SW480 (cell line): ENCODE results near the gene PLK3.
"Not testable (repeated sequence)": the region's sequence is repeated elsewhere in the genome, so short reads cannot be mapped to it uniquely, and the experiment has no call there.

ENCODE experiments used
- DNase-seq: peaks from one replicate; pipeline ENCODE4 v3.0.0-alpha.2; 2016; ENCODE audit warnings: low spot score

The PLK3 gene

GRCh38 chr1:44787506-44787905, 12.7 kb upstream of the PLK3 start:
- no peak for DNase-seq

- DNase-seq, result no peak
These were observed 11.9 kb upstream of the PLK3 start, which contains the start of gene BEST4 for GRCh38 chr1:44788120-44788860. TSS of gene BEST4 (minus strand) at chr1:44788170. CDS start at chr1:44787705, 465 bp downstream.

- DNase-seq, result no peak
These were observed 9.0 kb upstream of the PLK3 start for GRCh38 chr1:44790968-44791801.

GRCh38 chr1:44792736-44793502, 7.3 kb upstream of the PLK3 start:
- no peak for DNase-seq

DNA sequence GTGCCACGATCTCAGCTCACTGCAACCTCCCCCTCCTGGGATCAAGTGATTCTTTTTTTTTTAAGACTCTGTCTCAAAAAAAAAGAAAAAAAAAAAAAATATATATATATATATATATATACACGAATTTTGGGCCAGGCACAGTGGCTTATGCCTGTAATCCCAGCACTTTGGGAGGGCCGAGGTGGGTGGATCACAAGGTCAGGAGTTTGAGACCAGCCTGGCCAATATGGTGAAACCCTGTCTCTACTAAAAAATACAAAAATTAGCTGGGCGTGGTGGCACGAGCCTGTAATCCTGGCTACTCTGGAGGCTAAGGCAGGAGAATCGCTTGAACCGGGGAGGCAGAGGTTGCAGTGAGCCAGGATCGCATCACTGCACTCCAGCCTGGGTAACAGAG, 2.3 kb upstream of the PLK3 start:
- not testable (repeated sequence) for DNase-seq

DNA sequence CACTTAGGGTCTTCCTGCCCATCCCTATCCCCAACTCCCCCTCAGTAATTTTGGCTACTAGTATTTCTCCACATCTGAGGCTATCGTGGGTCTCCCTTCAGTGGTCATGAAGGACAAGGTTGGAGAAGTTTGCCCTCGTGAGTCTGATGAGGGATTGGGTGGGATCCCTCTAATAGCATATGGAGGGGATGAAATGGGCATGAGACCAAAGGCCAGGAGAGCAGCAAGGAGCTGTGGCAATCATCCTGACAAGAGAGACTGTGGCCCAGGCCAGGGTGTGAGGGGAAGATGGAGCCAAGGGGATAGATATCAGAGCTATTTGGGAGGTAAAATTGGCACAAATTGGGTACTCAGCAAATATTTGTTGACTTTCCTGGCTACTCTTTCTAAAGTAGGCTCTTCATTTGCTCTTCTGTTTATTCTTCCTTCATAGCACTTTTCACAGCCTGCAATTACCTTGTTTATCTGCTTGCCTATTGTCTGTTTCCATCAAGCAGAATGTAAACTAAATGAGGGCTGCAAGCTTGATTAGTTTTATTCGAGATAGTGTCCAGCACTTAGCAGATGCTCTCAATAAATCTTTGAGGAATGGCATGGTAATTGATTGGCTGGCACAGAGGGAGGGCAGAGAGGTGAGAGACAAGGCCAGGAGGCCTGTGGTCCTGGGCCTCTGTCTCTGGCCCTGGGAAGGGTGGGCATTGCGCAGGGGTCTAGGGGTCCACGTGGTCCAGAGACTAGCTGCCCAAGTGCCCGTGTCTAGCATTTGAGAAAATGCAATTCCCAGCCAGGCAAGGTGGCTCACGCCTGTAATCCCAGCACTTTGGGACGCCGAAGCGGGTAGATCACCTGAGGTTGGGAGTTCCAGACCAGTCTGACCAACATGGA, 1.5 kb upstream of the PLK3 start:
- DNase-seq, result no peak

GRCh38 chr1:44801491-44802305, 1.5 kb downstream of the PLK3 start:
- DNase-seq, result no peak

DNA sequence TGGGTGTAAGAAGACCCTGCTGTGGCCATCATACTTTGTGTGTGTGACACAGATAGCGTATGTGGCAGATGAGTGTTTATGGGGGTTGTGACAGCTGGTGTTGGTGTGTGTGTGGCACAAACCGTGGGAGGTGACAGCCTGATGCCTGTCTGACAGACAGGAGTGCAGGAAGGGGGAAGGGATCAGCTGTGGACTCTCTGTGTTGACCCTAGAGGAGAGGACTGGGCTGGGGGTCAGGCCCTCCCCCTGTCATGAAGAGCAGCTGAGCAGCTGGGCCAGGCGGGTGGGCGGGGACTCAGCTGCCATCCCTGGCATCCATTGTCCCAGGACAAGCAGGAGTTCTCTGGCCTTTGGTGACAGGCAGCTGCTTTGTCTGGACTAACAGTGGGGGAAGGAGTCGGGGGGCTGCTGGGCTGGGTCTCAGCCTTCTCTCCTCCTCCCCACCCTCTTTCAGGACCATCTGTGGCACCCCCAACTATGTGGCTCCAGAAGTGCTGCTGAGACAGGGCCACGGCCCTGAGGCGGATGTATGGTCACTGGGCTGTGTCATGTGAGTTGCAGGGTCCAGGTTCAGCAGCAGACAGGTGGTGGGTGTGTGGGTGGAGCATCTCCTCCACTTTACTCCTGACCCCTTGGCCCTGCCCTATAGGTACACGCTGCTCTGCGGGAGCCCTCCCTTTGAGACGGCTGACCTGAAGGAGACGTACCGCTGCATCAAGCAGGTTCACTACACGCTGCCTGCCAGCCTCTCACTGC, 2.3 kb downstream of the PLK3 start:
- no peak for DNase-seq

DNA sequence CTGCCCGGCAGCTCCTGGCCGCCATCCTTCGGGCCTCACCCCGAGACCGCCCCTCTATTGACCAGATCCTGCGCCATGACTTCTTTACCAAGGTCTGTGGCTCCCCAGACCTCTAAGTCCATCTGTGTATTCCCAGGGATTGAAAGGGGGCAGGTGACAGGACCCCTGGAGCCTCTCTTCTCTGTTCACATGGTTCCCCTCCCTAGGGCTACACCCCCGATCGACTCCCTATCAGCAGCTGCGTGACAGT, 2.8 kb downstream of the PLK3 start:
- no peak for DNase-seq

DNA sequence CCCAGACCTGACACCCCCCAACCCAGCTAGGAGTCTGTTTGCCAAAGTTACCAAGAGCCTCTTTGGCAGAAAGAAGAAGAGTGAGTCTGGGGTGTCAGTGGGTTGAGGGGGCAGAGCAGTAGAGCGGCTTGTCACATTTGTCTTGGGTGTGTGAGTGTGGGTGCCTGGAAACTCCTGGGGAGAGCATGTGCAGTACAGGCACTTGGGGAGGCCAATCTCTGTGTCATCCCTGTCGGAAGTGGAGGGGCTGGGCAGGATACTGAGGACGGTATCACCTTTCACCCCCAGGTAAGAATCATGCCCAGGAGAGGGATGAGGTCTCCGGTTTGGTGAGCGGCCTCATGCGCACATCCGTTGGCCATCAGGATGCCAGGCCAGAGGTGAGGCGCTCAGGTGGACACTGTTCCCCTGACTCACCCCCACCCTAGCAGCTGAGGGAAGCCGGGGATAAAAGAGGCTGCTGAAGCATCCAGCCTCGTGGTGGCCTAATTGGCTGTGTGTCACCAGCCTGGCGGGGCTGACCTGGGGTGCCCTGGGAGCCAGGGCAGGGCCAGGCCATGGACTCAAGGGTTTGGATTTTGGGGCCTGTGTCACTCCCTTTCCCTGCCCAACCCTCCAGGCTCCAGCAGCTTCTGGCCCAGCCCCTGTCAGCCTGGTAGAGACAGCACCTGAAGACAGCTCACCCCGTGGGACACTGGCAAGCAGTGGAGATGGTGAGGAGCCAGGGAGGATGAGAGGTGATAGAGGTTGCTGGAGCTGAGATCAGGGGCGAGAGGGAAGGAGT, 3.3 kb downstream of the PLK3 start:
- DNase-seq, result no peak

DNA sequence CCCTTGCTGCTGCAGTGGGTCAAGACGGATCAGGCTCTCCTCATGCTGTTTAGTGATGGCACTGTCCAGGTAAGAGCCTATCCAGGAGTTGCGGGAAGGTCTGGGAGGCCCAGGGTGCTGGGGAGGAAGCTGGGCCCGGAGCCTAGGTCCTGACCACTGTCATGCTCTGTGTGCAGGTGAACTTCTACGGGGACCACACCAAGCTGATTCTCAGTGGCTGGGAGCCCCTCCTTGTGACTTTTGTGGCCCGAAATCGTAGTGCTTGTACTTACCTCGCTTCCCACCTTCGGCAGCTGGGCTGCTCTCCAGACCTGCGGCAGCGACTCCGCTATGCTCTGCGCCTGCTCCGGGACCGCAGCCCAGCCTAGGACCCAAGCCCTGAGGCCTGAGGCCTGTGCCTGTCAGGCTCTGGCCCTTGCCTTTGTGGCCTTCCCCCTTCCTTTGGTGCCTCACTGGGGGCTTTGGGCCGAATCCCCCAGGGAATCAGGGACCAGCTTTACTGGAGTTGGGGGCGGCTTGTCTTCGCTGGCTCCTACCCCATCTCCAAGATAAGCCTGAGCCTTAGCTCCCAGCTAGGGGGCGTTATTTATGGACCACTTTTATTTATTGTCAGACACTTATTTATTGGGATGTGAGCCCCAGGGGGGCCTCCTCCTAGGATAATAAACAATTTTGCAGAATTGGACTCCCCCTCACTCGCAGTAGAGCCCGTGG, 5.3 kb downstream of the PLK3 start:
- DNase-seq, result no peak

DNA sequence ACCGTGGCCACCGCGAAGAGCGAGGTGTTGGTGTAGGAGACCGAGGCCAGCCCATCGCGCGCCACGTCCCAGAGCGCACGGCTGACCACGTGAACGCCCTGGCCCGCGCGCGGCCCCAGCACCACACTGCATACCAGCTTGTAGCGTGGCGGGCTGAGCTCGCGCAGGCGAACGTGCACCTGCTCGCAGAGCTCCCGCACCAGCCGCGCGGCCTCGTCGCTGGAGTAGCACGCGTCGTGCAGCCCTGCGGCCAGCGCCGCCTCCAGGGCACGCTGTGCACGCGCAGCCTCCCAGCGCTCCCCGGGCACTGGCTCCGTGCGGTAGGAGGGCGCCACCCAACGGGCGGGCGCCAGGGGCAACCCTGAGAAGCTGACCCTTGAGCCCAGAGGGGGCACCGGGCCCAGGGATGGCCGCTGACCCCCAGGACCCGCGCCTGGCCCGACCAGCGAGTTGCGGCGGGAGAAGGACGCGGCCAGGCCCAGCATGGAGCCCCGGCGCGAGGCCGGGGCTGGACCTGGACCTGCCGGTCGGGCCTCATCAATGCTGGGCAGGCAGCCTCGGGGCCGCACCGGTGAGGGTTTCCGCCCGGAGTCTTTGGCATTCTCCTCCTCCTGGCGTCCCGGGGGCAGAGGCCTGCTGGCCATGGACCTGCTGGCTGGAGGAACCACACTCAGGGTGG, 6.0 kb downstream of the PLK3 start:
- DNase-seq, result no peak

DNA sequence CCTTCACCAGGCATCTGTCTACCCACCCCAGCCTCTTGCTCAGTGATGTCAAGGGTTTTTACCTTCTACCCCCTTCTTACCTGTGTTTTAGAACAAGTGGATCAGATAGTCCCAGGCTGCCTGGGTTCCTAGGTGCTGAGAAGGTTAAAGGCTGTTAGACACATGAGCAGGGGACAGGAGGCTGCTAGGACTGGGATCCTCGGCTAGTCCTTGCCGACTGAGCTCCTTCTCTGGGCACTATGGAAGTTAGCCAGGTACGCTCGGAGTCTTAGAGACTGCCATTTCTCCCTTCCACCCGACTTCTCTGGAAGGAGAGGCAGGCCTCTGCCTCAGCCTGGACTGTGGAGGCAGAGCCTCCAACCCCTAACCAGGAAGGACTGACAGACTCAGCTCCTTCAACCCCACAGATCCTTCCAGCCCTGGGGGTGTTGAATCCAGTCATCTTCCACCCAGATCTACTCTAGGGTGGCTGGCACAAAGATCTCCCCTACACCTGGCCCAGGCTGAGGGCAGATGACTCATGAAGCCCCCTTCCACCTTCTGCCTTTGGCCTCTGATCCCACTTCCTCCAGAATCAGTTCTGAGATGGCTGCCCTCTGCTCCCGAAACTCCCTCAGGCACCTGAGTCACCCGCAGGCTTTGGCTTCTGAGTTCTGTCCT, 6.7 kb downstream of the PLK3 start, which contains the start of gene DYNLT4:
TSS of gene DYNLT4 (minus strand) at position 648 of the 660 bp plus-strand sequence. CDS start 683 bp downstream, outside the sequence.
- DNase-seq, result no peak

GRCh38 chr1:44807364-44808062, 7.3 kb downstream of the PLK3 start:
- peak; percentile 99 for DNase-seq

DNA sequence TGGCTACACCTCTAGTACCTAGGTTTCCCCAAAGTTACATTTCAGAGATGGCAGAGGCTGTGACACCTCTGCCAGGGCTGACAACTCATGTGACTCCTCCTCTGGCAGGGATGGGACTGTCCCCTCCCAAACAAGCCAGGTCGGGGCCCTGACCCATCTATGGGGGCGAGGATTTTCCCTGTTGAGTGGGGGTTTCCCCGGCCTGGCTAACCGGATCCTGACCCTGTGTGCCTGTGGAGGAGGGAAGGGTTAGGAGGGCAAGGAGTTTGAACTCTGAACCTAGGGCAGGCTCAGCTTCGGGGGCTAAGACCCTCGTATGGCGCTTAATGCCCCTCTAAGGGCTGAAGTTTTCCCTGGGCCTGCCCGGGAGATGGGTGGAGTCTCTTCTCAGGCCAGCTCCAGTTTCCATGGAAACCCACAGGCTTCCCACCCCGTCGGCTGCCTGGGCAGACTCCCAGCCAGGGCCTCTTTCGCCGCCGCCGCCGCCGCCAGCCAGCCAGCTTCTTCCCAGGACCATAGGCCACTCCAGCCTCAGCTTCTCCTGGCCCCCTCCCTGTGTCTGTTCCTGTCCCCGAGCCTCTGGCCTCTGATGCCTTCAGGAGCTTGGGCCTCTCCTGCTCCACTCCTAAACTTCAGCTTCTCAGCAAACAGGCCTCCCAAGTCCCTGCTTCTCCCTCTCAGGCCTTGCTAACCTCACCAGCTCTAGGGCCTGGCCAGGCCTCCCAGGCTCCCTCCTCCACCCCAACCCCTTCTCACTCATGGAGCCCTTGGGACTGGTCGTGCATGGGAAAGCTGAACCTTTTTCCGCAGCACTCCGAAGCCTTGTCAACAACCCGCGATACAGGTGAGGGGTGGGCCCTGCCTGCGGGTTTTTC, 8.1 kb downstream of the PLK3 start, which contains the start of gene BTBD19:
TSS of gene BTBD19 (plus strand) at position 461 of the 875 bp plus-strand sequence. CDS start at position 759, 298 bp downstream.
- DNase-seq, result peak; percentile 43
